Calu3 (cell line): ENCODE measurements around the gene CGB5. TPM values are rescaled to one million over a fixed set of nuclear protein-coding genes. Genes with fewer than 3 reads are reported as not detected.
"Not testable (repeated sequence)": the region's sequence is repeated elsewhere in the genome, so short reads cannot be mapped to it uniquely, and the experiment has no call there.

Source experiments
- BruUV-seq: library from RNA; stranded (reverse); fragments of 400-500 nt; replicated peaks from 2 replicates; lab custom pipeline; 2021; lab: Mats Ljungman, UMichigan
- CTCF ChIA-PET: fragments of 300-600 bp; sonication (Branson Sonifier 250); formaldehyde crosslinking; loops from one replicate; lab custom pipeline; 2022; ENCODE audit warnings: antibody characterized with exemption; lab: Charles Lee
- DNase-seq: peaks from one replicate; pipeline ENCODE4 v3.0.0; 2022
- H3K27ac Mint-ChIP-seq: one replicate; pipeline ENCODE4 v1.8.0; 2022; ENCODE audit warnings: mixed read lengths; ENCODE audit not compliant: unreplicated experiment
- H3K27me3 Mint-ChIP-seq: one replicate; pipeline ENCODE4 v1.8.0; 2022; ENCODE audit warnings: mixed read lengths; ENCODE audit not compliant: unreplicated experiment
- H3K36me3 Mint-ChIP-seq: one replicate; pipeline ENCODE4 v1.8.0; 2022; ENCODE audit warnings: mild to moderate bottlenecking, moderate library complexity, mixed read lengths; ENCODE audit not compliant: insufficient read depth, unreplicated experiment
- H3K4me1 Mint-ChIP-seq: one replicate; pipeline ENCODE4 v1.8.0; 2022; ENCODE audit warnings: mild to moderate bottlenecking, low read depth, mixed read lengths; ENCODE audit not compliant: unreplicated experiment
- H3K4me3 Mint-ChIP-seq: one replicate; pipeline ENCODE4 v1.8.0; 2022; ENCODE audit warnings: mild to moderate bottlenecking, low read depth, moderate library complexity, mixed read lengths; ENCODE audit not compliant: unreplicated experiment
- H3K9me3 Mint-ChIP-seq: one replicate; pipeline ENCODE4 v1.8.0; 2022; ENCODE audit warnings: low read depth, mixed read lengths; ENCODE audit not compliant: unreplicated experiment
- CTCF ChIP-seq: fragments of 200-600 bp; IDR thresholded peaks from one replicate; pipeline ENCODE4 v1.8.0; 2022; ENCODE audit warnings: antibody characterized with exemption; ENCODE audit not compliant: unreplicated experiment
- intact Hi-C: fragments of 100-400 bp; cut with micrococcal nuclease; formaldehyde crosslinking; loops from one replicate; pipeline ENCODE4 v1.10.0; 2022; ENCODE audit not compliant: unreplicated experiment
- total RNA-seq: library from RNA; stranded (reverse); gene quantifications from 2 replicates; pipeline ENCODE4 v1.2.3, GENCODE V29; 2022

Gene CGB5
- total RNA-seq, 1 experiment from 2014 or later: 3.3 TPM

DNA sequence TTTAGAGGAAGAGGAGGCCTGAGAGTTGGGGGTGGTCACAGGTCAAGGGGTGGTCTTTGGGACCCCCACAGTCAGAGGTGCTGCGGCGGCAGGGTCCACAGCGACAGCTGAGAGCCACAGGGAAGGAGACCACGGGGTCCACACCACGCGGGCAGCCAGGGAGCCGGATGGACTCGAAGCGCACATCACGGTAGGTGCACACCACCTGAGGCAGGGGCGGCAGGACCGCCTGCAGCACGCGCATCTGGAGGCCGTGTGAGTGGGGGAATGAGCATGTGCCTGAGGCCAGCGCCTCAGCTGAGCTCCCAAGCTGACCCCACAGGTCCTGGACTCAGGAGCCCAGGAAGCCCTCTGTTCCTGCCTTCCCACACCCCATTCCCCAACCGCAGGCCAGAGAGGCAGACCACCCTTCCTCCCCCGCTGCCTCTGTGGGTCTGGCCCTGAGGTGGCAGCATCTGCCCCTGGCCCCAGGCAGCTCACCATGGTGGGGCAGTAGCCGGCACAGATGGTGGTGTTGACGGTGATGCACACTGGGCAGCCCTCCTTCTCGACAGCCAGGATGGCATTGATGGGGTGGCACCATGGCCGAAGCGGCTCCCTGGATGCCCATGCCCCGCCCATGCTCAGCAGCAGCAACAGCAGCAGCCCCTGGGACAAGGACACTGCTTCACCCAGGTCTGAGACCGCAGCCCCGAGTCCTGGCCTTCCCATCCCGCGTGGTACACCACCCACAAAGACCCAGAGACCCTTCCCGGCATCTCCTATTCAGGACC lies 27.4 kb upstream of the CGB5 start:
- intact Hi-C loops: no loop called here
- Mint-ChIP-seq H3K36me3 (peaks cover 77% of the 10 kb centered on the region), H3K9me3 (no peaks in the 10 kb centered on the region), H3K27me3 (peaks cover 18% of the 10 kb centered on the region), H3K4me1 (peaks cover 25% of the 10 kb centered on the region), H3K27ac (no peak overlapping the region), H3K4me3 (peak overlapping the region; percentile 10)
- CTCF ChIA-PET: no interaction called here
- TF ChIP-seq CTCF: no peak
- no TSS peak for BruUV-seq
- no peak for DNase-seq

DNA sequence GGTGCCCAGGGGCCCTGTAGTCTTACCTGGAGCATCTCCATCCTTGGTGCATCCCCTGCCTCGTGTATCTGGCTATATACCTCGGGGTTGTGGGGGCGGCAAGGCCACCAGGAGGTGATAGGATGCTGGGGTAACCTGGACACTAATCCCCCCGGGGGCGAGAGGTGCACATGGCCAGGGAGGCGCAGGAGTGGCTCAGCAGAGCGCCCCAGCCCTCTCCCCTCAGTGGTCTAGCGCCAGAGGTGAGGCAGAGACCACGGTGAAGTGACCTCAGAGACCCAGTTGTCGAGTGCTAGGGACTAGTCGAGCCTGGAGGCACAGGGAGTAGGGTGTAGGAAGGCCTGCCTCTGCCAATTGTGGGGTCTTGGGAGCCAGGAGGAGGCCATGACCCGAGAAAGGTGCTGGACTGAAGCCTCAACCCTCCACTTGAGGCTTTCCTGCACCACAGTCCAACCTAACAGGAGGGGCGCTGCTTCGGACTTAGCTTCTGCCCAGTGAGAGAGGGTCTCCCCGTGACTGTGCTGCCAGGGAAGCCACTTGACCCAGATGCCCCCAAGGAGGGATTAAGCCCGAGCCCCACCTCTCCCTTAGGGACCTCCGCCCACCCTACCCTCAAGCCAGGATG lies 26.5 kb upstream of the CGB5 start, which contains the start of gene LHB:
Gene LHB, minus strand, starts transcription at position 51 of the 625 bp plus-strand sequence. Its CDS starts 10 bp downstream, at position 41.
- H3K4me3 Mint-ChIP-seq: peak within 1 kb of the TSS; percentile 62
- BruUV-seq: TSS peak; percentile 12
- peaks cover 72% of the 10 kb centered on the region for H3K36me3 Mint-ChIP-seq
- H3K27me3 Mint-ChIP-seq: peaks cover 26% of the 10 kb centered on the region
- H3K4me1 Mint-ChIP-seq: peaks cover 30% of the 10 kb centered on the region
- TF ChIP-seq CTCF: no peak
- CTCF ChIA-PET: interaction anchor here (0.6 to 2.5 kb wide), 2 partner anchors 56 to 81 kb away, joined by 4 to 13 read pairs; no protein-coding TSS in a partner anchor
- no peaks in the 10 kb centered on the region for H3K9me3 Mint-ChIP-seq
- intact Hi-C loops: no loop called here
- no peak within 1 kb of the TSS for H3K27ac Mint-ChIP-seq
- DNase-seq: no peak

DNA sequence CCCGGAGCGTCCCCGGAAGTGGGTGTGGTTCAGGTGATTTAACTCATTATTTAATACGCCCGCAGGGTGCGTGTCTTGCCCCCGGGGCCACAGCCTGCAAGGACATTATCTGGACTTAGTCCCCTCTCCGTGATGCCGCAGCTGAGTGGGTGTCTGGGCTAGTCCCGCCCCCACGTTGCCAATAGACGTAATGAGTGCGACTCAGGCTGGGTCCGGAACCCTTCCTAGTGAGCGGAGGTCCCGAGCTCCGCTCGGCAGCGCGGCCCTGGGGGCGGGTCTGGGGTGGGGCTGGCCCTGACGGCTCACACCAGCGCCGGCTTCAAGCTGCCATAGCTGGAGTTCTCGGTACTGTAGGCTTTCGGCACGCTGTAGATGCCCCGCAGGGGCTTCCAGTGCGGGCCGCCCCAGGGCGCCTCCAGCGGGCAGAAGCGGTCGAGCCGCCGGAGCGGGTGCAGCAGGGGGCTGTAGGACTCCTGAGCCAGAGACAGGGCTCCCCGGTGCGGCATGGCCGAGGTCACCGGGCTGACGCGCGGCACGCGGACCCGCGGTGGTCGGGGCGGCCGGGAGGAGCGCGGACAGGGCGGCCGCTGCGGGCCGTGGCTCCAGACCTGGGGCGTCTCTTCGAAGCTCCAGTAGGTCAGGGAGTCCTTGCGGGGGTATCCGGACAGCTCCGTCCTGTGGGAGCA lies 25.8 kb upstream of the CGB5 start:
- TF ChIP-seq CTCF: peak; percentile 60
- peaks cover 30% of the 10 kb centered on the region for H3K4me1 Mint-ChIP-seq
- no TSS peak for BruUV-seq
- intact Hi-C loops: no loop called here
- H3K9me3 Mint-ChIP-seq: no peaks in the 10 kb centered on the region
- CTCF ChIA-PET: interaction anchor here (0.6 to 2.5 kb wide), 5 partner anchors 20 to 80 kb away, joined by 3 to 13 read pairs (median 4); partner anchors contain the start of gene CGB7
- H3K27me3 Mint-ChIP-seq: peaks cover 26% of the 10 kb centered on the region
- H3K36me3 Mint-ChIP-seq: peaks cover 67% of the 10 kb centered on the region
- no peak overlapping the region for H3K27ac Mint-ChIP-seq
- peak; percentile 76 for DNase-seq
- H3K4me3 Mint-ChIP-seq: peak overlapping the region; percentile 62

DNA sequence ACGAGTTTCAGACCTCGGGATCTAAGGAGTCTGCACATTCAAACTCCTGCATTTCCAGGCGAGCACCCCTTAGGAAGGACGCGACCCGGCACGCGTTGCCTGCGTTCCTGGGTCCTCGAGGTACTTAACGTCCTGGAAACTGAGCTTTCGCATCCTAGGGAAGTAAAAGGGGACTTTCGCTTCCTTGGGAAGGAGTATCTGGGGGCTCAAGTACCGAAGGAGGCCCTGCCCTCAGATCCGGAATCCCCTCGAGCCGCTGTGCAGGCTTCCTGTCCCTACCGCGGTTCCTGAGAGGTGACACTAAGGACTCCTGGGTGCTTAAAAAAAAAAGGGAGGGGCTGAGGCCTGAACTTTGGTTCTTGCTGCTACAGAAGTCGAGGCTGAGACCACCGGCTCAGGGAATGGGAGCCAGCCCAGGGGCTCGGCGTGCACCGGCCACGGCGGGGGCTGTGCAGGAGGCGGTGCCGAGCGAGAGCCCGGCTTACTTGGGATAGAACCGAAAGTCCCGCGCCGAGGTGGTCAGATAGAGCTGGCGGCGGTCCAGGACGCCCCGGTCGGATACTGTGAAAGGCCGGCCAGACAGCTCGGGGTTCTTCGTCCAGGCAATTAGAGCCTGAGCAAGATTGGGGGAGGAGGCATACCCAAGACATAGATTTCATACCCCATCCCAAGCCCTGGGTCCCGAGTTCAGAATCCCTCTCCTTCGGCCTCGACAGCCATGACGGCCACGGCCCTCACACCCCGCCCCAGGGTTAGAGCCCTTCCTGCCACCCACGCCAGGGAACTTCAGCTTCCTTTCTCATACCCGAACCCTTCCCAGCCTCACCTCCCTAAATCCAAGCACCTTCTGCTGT lies 25.0 kb upstream of the CGB5 start:
- BruUV-seq: TSS peak; percentile 27
- Mint-ChIP-seq H3K27me3 (peaks cover 26% of the 10 kb centered on the region), H3K4me3 (peak overlapping the region; percentile 62), H3K36me3 (peaks cover 63% of the 10 kb centered on the region), H3K27ac (peak overlapping the region; percentile 6), H3K4me1 (peaks cover 30% of the 10 kb centered on the region)
- DNase-seq, intact Hi-C loops, H3K9me3 Mint-ChIP-seq: not testable (repeated sequence)
- CTCF ChIA-PET: interaction anchor here (0.6 to 2.5 kb wide), 7 partner anchors 19 to 55 kb away, joined by 3 to 13 read pairs (median 7); partner anchors contain the start of genes CGB7, GYS1 and RUVBL2
